HG03520 (cell line): ENCODE measurements around the gene MROH9.
A peak's percentile ranks its signal among the peaks of the same experiment; 100 is the strongest.

Source experiments
- ATAC-seq: cut with Tn5 transposase; IDR thresholded peaks from one replicate; pipeline ENCODE4 v1.9.1; 2021; ENCODE audit warnings: mild to moderate bottlenecking, moderate library complexity; ENCODE audit not compliant: unreplicated experiment

MROH9 gene

DNA sequence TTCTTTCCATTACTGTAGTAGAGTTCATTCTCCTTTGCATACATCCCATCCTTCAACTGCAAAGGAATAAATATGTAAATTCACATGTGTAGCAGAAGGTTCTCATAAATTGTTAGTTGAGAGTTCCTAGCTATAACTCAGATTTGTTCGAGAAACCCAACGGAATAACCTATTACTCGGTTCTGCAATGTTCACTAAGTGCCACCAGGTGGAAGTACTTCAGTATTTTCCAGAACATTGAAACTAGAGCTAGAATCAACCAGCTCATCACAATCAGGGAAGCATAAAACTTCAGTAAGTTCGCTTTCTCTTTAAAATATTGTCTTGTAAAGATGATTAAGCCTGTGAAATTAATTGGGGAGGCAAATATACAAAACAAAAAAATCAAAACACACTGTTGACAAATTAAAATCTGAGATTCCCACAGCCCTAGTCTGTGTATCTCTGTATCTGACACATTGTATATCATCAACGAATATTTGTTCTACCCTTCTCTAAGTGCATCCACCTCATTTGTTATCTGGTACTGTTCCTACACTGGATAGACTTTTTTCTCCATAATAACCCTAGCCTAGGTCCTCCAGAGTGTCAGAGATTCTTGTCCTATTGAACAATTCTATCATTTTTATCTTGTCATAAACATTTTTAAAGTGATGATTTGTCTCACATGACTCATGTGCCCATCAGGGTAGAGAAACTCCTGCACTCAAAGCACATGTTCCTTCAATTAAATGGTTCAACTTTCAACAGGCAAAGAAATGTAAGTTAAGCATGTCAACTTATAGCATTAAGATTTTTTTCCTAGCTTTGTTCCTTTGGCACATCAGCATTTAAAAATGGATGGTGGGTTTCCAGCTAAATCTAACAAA is 31.9 kb downstream of the MROH9 start:
- peak; percentile 49 for ATAC-seq

DNA sequence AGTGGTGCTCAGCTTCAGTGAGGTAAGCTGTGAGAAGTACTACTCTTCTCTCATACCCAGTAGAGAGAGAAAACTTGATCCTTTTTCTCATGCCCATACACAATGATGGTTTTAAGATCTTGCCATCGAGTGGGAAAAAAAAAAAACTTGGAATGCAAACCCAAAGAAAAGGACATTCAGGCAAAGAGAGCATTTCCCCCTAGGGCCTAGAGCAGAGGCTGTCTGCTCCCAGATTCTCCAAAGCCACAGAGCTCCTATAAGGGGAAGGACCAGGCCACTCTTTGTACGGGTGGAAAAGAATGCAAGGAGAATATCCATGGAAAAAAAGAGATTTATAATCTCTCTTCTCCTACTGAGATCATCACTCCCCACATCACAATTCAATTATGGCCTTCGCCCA is 34.9 kb downstream of the MROH9 start:
- no peak for ATAC-seq

DNA sequence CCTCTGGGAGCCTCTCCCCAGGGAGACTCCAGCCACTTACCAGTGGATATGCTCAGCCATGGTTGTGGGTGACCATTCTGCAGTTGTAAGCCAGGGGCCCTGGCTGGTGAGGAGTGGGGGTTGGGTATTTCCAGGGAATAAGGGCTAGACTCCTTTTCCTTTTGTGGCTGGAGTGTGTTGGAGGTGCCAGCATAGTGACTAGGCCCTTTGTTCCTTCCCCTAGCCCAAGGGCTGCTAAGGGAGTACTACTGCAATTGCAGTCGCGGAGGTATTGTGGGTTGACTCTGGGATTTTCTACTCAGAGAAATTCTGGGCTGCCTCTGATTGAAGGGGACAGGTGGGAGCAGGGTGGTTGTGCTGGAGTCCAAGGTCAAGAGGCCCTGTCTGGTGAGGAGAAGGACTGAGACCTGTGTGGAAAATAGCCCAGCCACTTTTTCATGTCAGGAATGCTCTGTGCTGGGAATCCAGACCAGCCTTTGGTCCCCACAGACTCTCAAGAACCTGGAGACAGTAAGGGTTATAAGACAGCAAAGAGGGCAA is 43.1 kb downstream of the MROH9 start:
- ATAC-seq, result no peak

GRCh38 chr1:170985406-170985805 is 50.1 kb downstream of the MROH9 start:
- ATAC-seq, result no peak

GRCh38 chr1:170986901-170987300 is 51.6 kb downstream of the MROH9 start:
- ATAC-seq, result no peak

- ATAC-seq, result no peak
Observed at GRCh38 chr1:170987424-170987823, 52.1 kb downstream of the MROH9 start.

DNA sequence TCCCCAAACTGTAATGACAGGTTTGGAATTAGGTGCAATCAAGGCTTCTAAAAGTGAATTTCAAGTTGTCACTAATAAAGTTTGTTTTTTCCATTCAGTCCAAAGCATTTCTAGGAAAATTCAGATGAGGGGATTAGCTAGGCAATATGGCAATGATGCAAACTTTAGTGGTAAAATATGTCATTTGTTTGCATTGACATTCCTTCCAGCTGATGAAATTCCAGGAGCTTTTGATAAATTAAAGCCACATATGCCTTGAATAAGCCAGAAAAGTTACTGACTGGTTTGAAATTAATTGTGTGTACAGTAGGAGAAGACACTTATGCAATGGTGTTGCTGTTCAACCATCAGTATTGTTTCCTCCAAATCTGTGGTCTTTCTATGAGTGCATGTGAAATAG is 57.8 kb downstream of the MROH9 start:
- no peak for ATAC-seq

DNA sequence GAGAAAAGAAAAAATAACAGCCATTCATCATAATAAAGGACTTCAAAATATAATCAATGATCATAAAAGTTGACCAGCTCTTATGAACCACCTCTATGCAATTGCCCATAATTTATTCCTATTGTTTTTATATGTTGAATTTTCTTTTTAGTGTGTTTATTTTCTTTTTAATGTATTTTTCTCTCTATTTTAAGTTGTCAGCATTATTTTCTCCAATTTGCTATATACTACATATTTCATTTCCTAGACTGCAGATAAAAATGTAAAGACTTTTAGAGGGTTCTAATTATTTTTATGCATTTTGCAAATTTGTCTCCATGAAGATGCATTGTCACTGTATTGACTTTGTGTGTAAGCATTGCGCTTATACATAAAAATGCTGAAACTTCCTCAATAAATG is 58.4 kb downstream of the MROH9 start:
- ATAC-seq, result no peak

DNA sequence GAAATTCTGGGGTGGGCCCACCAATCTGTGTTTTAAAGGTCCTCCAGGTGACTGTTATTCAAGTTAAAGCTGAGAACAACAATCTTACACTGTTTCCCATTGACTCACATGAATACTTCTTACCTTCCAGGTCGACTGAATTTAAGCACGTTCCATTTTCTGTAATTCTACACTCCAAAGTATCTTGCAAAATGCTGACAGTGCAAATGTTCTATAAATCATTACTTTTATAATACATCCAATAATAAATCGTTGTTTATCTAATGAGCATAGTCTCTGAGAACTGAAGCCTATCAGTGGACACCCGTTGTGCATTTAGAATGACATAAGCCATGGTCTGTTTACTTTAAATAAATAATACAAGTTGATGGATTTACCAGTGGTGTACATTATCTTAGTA is 79.5 kb downstream of the MROH9 start:
- ATAC-seq, result no peak

GRCh38 chr1:171017426-171017825 is 82.1 kb downstream of the MROH9 start:
- ATAC-seq, result no peak

DNA sequence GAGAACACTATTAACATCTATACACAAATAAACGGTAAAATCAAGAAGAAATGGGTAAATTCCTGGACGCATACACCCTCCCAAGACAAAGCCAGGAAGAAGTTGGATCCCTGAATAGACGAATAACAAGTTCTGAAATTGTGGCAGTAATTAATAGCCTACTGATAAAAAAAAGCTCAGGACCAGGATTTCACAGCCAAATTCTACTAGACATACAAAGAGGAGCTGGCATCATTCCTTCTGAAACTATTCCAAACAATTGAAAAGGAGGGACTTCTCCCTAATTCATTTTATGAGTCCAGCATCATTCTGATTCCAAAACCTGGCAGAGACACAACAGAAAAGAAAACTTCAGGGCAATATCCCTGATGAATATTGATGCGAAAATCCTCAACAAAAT is 84.6 kb downstream of the MROH9 start:
- ATAC-seq, result no peak

- no peak for ATAC-seq
Observed at GRCh38 chr1:171032822-171033702, 97.7 kb downstream of the MROH9 start.

DNA sequence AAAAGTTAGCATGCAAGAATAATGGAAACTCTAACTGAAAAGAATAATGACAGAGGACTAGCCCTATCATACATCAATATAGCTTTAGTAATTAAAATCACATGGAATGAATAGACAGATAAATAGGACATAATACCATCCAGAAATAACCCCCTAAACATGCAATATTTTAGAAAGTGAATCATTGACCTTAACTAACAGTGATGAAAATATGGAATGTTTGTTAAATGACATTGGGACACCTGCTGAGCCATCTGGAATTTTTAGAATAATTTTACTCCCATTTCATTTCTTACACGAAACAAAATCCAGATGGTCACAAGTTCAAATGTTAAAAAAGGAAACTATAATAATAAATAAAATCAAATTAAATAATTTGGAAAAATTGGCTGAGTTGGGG is 102.3 kb downstream of the MROH9 start:
- ATAC-seq, result no peak

DNA sequence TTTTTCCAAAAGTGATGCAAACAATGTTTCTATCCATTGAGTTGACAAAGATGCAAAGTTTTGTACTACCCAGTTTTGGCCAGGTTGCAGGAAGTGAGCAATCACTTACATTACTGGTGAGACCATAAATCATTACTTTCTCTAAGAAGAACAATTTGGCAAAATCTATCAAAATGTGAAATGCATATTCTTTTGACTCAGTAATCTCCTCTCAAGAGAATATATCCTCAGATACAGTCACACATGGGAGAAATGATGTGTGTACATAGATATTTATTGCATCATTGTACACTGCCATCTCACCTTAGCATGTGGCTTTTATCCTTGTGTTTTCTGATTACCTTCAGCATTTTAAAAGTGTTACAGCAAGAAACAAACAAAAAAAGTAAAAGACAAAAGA is 103.0 kb downstream of the MROH9 start:
- ATAC-seq, result no peak

DNA sequence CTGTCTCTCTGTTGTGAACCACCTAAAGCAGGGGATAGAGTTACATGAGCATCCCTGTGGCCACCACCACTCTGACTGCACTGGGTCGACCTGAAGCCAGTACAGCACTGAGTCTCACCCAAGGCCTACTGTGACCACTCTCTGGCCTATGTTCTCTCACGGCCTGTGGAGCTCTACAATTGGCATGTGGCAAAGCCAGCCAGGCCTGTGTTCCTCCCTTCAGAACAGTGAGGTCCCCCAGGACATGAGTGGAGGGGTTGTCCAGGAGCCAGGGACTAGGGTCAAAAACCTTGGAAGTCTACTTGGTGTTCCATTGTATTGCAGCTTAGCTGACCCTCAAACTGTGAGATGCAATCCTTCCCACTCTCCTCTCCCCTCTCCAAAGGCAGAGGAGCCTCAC is 112.7 kb downstream of the MROH9 start:
- no peak for ATAC-seq

GRCh38 chr1:171052977-171053376 is 117.6 kb downstream of the MROH9 start:
- no peak for ATAC-seq

GRCh38 chr1:171055966-171056643 is 120.8 kb downstream of the MROH9 start:
- ATAC-seq, result no peak

DNA sequence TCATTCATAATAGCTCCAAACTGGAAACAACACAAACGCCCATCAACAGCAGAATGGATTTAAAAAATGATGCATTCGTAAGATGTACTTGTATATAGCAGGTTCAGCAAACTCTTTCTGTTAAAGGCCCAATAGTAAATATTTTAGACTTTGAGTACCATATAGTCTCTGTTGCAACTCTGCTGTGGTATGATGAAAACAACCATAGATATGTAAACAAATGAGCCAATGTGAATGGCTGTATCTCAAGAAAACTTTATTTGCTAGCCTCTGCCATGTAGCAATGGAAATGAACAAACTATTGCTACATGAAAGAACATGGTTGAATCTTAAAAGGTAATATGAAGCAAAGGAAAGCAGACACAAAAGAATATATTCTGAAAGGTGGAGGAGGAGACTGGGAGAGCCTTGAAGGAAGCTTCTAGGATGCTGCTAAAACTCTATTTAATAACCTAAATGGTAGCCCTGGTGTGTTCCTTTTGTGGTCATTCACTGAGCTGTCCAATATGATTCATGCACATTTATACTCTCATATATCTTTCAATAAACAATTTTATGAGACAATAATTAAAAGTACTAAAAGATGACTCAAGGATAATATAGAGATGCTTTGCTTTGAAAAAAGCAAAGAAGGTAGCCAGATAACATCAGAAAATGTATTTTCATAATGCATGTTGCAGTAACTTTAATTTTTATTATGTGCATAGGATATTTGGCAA is 126.2 kb downstream of the MROH9 start:
- ATAC-seq, result no peak

GRCh38 chr1:171062902-171063301 is 127.6 kb downstream of the MROH9 start:
- no peak for ATAC-seq

DNA sequence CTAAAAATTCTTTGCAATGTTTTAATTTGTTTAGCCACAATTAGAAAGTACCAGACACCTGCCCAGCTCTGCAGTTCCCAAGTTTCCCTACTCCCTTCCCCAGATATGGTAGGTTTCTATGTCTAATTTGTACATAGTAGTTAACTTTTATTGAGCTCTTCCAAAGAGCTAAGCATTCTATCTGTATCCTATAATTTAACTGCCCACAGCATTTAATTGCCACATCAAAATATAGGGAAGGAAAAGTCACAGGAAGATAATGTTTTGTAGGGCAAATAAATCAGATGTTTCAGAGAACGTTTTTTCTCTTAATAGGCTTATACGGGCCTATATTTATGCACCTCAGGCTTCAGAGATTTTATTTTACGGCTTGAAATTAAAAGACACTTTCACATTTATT is 139.7 kb downstream of the MROH9 start:
- no peak for ATAC-seq
